Limb (tissue), 2 donors: ENCODE data around the gene STK38.

Source experiments
- DNase-seq, 2 donors: peaks; one replicate each; pipeline ENCODE4 v3.0.0-alpha.2; 2016; ENCODE audit errors: extremely low spot score in 2 of 2

STK38 gene

DNA sequence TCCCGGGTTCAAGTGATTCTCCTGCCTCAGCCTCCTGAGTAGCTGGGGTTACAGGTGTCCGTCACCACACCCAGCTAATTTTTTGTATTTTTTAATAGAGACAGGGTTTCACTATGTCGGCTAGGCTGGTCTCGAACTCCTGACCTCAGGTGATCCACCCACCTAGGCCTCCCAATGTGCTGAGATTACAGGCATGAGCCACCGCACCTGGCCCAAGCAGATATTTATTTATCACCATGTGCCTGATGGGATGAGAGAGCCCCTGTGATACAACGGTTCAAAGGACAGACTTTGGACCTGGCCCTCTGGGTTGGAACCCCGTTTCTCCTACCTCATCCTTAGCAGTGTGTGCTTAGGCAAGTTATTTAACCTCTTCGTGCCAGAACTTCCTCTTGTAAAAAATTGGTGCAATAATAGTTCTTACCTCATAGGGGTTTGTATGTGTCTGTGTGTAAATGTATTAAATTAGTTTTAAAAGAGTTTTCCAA is 19.2 kb upstream of the STK38 start:
- DNase-seq: no peak

DNA sequence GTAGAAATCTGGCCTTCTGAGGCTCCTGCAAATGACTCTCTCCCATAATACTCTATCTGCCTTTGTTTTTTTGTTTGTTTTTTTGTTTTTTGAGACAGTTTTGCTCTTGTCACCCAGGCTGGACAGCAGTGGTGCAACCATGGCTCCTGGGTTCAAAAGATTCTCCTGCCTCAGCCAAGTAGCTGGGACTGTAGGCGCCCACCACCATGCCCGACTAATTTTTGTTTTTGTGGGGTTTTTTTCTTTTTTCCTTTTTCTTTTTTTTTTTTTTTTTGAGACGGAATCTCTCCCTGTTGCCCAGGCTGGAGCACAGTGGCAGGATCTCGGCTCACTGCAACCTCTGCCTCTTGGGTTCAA is 16.6 kb upstream of the STK38 start:
- no peak for DNase-seq

DNA sequence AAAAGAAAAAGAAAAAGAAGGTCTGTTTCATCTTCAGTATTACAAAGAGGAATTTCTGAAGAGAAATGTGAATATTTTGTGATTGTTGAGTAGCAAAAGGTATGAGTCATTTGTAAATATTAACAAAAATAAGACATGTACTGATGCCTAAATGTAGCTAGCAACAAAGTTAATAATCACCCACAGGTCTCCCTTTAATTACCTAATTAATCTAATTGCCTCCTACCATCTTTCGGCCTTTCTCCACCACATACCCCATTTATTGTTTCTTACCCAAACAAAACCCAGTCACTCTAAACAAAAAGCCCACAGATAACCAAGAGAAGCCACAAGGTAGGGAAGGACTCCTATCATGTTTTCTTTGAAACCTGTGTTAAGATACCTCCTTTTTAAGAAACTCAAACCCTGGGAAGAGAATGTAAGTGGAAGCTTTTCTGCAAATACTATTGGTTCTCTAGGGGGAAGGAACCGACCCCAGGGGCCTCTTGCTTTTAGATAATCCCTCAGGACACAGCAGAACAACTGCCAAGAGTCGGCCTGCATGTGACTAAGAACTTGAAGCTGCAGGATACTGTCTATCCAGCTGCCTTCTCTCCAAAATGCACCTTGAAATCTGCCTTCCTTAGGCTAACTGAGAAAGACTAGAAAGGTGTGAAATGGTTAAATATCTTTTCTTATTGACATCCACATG is 16.1 kb upstream of the STK38 start:
- no peak for DNase-seq

DNA sequence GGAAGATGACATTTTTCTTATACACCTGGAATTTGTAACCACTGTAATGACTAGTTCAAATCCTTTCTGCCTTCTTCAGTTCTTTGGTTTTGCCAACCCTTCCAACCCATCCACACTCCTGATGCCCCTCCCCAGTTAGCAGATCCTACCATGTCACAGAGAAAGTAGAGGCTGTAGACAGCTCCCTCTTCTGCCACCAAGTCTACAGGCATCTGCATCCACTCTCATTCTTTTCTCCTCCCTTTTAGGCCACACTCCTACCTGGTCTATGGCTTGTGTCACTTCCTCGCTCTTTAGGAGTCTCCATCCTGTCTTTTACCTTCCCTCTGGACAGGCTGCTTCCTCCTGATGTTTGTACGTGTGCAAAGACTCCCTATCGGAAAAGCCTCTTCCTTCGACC is 13.5 kb upstream of the STK38 start:
- no peak for DNase-seq

DNA sequence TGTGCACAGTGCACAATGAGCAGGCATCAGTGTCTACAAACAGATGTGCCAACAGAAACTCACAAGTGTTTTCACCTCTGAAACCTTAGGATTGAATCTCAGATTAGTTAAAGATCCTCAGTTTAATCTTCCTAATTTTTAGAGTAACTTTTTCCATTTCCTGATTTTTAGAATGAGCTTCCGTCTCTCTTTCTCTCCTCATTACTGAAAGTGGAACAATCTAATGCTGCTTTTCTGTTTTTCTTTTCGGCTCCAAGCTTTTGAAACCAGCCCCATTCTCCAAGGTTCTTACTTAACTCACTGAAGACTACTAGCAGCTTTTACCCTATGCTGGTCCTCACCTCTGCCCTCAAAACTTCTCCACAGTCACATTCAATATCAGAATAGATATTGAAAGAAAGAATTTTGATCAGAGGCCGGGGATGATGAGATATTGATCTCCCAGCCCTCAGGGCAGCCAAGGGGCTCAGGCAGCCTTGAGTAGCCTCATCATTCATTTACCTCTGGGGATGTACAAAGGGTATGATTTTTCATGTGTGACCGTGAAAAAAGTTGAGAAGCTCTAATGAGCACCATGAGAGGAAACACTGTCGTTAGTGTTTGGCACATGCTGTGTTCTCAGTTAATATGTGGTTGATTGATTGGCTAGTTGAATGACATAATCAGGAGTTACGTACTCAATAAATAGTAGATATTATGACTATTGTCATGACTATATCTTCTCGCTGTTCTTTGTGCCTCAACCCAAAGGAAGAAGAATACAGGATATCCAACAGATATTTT is 11.9 kb upstream of the STK38 start:
- DNase-seq: no peak

DNA sequence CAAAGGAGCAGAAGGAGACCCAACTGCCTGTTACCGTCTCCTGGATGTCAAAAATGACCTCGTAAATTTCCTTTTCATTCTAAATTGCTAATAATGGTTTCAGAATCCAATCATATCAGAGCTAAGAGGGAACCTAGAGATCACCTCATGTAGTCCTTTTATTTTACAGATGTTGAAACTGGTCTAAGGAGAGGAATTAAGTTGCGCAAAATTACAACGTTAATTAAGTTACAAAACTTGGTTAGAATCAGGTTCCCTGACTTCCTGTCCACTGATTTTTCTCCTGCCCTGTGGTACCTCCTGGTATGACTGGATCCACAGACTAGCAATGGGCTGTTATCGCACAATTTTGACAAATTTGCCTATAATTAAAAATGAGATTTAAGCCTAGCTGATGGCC is 9.0 kb upstream of the STK38 start:
- DNase-seq: no peak

DNA sequence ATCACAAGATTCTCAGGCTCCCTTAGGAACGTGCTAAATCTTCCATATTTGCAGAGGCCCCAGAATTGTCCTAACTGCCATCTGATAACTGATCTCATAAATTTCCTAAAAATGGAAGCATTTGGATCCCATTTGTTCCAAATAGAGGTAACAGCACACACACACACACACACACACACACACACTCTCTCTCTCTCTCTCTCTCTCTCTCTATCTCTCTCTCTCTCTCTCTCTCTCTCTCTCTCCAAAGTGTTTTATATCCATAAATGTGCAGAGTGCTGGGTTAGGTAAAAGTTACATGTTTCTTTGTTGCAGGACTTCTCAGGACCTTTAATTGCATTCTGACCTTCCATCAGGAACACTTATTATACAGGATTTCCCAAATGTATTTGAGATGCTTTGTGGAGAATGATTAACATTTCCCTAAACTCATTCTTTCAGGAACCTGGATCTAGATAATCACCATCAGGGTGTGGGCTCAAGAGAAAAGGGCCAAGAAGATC is 8.5 kb upstream of the STK38 start:
- no peak for DNase-seq

DNA sequence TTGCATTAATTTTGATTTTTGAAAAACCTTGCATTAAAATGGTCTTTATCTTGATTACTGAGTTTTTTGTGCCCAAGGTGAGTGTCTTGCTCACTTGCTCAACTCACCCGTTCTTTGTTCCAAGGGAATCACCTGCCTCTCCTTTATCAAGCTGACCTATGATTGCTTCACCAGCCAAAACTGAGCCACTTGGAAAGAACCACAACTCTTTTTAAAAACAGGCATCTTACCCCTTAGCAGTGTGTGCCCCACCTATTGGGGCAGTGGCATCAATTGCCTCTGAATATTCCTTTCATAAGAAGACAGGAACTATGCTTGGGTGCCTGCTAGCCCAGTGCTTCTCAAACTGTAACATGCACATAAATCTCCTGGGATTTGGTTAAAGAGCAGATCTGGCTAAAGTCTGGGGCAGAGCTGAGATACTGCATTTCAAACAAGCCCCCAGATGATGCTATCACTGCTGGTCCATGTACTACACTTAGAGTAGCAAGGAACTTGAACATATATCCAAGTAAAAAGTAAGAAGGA is 3.3 kb upstream of the STK38 start:
- DNase-seq: no peak

DNA sequence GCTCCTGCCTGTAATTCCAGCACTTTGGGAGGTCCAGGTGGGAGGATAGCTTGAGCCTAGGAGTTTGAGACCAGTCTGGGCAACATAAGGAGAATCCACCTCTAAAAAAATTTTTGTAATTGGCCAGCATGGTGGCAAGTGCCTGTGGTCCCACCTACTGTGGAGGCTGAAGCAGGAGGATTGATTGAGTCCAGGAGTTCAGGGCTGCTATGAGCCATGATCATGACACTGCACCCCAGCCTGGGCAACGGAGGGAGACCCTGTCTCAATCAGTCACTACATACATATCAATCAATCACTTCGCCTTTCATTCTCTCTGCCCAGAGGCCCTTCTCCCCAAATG is 1.1 kb upstream of the STK38 start:
- no peak for DNase-seq

DNA sequence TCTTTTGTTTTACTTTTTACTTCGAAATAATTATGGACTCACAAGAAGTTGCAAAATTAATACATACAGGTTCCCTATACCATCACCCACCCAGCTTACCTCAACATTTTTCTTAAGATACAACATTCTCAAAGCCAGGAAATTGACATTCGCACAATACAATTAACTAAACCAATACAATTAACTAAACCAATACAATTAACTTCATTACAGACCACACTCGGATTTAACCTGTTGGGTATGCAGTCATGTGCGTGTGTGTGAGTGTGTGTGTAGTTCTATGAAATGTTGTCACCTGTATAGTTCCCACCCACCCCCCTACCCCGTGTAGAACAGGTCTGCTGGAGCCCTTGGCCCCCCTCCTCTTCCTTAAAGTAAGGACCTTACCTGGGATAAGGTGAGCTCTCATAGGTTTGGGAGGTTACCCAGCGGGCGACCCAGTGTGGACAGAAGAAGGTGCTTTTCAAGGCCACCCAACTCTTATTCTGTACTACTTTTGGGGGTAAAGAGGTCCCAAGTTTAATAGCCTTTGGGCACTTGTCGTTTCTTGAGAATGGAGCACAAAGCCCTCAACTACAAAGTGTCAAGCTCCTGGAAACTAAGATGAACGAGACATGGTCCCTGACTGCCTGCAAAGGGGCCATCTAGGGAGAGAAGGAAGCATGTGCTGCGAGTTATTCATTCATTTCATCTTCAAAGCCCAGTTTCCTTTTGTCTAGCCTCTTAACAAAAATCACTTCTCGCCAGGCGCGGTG is 544 bp upstream of the STK38 start:
- no peak for DNase-seq

DNA sequence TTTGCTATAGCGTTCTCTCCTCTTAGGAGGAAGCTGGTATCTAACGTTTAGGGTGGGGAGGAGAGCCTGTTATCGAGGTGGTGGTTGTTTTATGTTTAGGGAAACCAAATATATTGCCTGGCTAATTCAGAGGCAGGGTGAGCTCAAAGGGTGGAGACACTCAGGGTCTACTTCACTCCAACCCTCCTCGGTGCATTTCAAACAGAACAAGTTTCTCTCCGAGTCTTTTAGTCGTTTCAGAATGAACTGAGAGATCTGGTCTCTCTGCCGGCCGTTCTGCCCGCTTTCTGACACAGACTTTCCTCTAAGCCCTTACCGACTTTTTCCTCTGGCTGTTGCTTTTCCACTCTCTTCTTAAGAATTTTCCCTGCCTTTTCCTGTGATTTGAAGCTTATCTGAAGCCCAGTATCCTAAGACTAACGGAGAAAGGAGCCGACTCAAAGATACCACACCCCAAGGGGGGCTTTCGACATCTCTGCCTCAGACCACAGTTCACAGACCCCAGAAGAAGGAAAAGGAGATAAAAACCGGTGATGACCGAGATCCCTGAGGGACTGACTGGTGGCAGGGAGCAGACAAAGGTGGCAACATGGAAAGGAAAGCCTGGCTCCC is 865 bp downstream of the STK38 start:
- peak in 1 of 2 donors; percentile 9 for DNase-seq

DNA sequence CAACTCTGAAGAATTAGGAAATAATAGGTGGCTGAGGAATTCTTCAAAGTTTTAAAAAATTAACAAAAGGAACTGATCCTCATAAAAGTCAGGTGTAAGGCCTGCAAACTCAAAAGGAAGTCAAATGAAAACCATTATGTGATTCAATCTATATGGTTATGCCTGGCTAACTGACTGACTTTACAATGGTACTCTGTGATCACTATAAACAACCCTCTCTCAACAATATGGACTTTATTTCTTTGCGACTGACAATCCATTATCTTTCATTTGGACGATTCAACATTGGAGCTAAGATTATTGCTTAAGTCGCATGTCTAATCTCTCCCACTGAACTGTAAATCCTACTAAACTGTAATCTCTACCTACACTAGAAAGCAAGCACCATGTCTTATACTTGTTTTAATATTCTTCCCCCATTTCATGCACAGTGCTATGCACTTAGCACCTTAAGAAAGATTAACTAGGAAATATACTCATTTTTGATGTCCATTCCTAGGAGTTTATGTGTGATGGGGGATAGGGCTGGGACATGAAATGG is 1.4 kb downstream of the STK38 start:
- DNase-seq: no peak

DNA sequence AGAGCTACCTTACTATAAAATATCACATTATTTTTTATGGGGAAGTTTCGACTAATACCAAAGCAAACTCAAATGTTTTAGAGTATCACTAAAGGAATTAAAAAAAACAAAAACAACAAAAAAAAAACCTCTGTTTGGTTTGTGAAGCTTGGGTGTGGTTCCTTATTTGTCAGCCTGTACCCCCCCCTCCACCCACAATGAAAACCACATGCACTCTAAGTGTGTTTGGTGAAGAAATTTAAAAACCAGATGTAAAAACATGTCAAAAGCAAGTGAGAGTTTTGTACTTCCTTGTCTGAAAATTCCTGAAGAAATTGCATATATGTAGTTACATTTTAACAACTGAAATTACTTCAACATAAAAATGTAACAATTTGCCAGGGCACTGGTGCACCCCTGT is 3.1 kb downstream of the STK38 start:
- no peak for DNase-seq

DNA sequence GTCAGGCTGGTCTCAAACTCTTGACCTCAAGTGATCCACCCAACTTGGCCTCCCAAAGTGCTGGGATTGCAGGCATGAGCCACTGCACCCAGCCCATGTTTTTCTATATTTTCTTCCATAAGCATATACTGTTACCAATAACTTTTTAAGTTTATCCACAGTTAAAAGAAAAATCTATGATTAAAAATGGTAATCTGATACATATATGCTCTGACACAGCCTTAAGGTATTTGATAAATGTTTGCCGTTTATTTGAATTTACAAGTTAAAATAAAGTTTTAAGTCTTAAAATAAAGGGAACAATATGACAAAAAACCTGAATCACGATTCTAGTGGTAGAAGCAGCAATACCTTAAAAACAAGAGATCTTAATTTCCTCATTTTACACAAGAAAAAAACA is 5.2 kb downstream of the STK38 start:
- DNase-seq: no peak

DNA sequence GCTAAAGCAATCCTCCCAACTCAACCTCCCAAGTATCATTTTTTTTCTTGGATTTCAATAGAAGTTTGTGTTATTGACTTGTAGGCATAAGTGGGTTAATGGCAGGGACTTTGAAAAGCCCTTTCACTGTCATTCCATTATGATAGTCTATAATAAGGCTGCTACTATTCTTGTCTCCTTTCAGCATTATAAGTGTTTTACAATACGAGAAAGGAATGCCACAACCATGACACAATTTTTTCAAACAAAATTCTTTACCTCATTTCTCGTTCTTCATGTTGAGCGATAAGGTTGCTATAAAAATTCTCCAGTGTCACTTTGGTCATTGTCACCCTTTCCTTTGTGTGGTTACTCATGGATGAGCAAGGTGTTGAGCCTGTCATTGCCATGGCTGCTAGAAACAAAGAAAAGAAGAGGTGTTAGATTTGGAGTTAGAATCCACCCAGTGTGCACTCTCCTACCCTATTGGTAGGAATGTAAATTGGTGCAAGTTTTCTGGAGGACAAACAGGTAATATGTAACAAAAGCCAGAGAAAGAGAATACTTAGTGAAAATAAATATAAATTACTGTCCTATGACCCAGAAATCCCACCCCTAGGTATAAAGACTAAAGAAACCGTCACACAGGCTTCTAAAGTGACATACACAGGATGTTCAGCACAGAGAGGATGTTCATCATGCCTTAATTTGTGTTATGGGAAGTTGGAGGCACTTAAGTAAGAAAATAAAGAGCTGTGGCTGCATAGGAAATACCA is 7.3 kb downstream of the STK38 start:
- no peak for DNase-seq

DNA sequence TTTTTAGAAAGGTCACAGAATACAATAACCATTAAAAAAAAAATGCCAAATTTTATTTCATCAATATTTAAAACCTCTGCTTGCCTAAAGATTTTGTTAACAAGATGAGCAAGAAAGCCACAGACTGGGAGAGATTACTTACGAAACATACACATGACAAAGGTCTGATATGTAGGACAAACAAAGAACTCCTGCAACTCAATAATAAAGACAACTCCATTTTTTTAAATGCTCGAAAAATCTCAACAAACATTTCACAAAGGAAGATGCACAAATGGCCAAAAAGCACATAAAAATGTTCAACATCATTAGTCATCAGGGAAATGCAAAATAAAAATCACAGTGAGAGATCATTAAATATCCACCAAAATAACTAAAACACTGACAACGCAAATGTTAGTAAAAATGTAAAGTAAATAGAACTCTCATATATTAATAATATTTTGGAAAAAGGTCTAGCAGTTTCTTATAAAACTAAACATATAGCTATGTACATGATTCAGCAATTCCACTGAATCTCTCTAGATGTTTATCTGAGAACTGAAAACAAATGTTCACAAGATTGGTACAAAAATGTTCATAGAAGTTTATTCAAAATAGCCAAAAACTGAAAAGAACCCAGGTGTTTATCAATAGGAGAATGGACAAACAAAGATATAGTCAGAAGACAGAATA is 10.3 kb downstream of the STK38 start:
- DNase-seq: no peak

DNA sequence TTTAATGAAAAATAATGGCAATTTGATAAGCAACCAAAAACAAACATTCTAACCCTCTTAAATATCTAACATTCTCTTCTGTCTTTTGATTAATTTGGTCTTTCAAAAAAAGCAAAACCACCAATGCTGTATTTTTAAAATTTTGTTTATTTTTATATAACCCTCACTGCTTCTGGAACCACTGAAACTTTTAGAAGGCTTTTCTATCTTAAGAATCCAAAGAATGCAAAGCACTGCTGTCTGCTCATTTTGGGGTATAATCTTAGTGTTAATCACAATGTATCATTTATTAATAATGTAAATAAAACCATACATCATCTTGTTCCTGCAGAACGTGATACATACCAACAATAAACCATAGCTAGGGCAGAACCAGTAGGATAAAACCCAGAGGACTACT is 14.0 kb downstream of the STK38 start:
- DNase-seq: no peak

DNA sequence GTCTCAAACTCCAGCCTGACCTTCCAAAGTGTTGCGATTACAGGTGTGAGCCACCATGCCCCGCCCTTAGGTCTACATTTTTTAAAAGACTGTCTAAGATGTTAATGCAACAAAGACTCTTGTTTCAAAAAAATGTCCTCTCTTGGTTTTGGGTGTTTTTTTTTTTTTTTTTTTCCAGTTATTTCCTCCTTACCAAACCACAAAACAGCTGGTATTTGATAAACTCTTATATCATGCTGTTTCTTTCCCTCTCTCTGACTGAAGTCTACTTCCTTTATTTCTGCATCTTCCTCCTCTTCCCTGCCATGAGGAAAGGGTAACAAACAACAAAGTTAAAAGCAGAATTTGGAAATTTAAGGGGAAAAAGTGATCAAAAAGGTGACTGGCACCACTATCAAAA is 21.2 kb downstream of the STK38 start:
- DNase-seq: no peak

DNA sequence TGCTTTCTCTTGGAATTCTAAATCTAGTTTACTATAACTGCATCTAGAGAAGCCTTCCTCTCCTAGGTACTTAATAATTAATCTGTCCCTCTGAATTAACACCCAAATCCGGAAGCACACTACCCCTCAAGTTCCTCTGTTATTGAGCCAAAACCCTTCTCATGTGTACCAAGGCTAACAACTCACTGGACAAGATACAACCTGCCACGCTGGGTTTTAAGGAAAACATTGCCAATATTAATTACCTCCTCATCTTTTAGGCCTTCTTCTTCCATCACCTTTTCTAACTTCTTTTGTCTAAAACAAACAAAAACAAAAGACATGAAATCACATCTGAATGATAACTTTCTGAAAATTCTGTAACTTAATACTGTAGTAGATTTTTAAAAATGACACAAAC is 21.9 kb downstream of the STK38 start:
- DNase-seq: no peak

DNA sequence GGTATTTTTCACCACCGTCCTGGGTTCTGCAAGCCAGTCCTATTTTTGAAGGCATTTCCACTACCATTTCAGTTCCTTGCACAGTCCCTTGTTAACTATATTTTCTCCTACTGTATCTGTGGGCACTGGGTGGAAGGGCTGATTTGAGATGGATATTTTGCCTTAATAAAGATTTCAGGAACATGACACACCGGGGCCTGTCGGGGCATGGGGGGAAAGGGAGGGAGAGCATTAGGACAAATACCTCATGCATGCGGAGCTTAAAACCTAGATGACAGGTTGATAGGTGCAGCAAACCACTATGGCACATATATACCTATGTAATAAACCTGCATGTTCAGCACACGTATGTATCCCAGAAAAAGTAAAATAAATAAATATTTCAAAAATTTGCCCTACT is 22.4 kb downstream of the STK38 start:
- DNase-seq: no peak
